AG09309 (cell line): ENCODE results near the gene ELOVL2.

Source experiments
- DNase-seq: peaks from one replicate; pipeline ENCODE4 v3.0.0-alpha.2; 2010; ENCODE audit warnings: low read depth
- H3K4me3 ChIP-seq: 2 replicates; pipeline ENCODE4 v1.5.1; 2011; ENCODE audit warnings: mild to moderate bottlenecking, low read depth, low read length, moderate library complexity; ENCODE audit not compliant: control insufficient read depth
- TF ChIP-seq, protein P1 (sequence below): IDR thresholded peaks from 2 replicates; pipeline ENCODE4 v1.5.1; 2011; ENCODE audit warnings: mild to moderate bottlenecking, low read depth, low read length, inconsistent platforms; ENCODE audit not compliant: insufficient read depth, control insufficient read depth; ENCODE audit errors: missing control alignments

Gene ELOVL2

DNA sequence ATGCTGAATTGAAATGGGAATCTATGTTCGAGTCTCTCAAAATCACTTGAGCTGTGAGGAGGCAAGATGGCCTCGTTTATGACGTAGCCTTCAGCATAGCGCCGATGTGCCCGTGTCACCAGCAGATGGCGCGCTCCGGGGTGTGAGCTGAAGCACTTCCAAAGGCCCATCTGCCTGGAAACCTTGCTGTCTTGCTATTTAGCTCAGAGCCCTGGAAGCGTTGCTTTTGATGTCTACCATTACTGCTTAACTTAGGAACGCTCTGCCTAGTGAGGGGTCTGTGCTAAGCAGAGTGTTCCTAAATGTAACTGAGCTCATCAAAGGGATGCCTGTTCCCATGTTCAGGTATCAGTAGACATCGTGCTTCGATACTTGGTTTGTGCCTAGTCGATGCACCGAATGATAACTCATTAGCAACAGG, 89.5 kb downstream of the ELOVL2 start:
- H3K4me3 ChIP-seq: no peak overlapping the region
- TF ChIP-seq, protein P1, sequence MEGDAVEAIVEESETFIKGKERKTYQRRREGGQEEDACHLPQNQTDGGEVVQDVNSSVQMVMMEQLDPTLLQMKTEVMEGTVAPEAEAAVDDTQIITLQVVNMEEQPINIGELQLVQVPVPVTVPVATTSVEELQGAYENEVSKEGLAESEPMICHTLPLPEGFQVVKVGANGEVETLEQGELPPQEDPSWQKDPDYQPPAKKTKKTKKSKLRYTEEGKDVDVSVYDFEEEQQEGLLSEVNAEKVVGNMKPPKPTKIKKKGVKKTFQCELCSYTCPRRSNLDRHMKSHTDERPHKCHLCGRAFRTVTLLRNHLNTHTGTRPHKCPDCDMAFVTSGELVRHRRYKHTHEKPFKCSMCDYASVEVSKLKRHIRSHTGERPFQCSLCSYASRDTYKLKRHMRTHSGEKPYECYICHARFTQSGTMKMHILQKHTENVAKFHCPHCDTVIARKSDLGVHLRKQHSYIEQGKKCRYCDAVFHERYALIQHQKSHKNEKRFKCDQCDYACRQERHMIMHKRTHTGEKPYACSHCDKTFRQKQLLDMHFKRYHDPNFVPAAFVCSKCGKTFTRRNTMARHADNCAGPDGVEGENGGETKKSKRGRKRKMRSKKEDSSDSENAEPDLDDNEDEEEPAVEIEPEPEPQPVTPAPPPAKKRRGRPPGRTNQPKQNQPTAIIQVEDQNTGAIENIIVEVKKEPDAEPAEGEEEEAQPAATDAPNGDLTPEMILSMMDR: peak; percentile 85
- peak; percentile 10 for DNase-seq

DNA sequence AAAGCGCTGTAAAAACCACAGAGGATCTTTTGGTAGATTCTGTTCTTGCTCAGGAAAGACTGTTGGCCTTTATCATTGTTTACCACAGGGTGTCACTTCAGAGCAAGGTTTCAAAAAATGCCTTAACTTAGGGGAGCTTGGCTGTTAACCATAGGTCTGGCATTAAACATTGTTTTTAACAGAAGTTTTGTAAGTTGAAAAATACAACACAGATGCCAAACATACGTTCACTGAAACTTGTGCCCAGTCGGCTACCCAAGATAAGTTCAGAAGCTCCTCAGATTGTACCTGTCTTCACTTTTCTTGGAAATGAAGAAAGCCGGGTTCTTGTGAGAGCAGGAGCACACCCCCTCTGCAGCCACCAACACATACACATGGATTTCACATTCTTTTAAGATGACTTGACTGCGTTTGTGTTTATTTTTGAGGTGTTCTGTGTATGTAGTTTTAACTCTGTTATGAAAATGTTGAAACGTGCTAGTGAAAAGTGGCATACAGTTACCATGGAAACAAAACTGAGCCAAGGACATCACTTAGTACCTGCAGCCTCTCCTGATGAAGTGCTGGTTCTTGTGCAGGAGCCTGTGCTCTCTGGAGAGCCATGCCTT, 92.3 kb downstream of the ELOVL2 start:
- TF ChIP-seq, protein P1: peak; percentile 66
- H3K4me3 ChIP-seq: no peak overlapping the region
- peak; percentile 27 for DNase-seq

DNA sequence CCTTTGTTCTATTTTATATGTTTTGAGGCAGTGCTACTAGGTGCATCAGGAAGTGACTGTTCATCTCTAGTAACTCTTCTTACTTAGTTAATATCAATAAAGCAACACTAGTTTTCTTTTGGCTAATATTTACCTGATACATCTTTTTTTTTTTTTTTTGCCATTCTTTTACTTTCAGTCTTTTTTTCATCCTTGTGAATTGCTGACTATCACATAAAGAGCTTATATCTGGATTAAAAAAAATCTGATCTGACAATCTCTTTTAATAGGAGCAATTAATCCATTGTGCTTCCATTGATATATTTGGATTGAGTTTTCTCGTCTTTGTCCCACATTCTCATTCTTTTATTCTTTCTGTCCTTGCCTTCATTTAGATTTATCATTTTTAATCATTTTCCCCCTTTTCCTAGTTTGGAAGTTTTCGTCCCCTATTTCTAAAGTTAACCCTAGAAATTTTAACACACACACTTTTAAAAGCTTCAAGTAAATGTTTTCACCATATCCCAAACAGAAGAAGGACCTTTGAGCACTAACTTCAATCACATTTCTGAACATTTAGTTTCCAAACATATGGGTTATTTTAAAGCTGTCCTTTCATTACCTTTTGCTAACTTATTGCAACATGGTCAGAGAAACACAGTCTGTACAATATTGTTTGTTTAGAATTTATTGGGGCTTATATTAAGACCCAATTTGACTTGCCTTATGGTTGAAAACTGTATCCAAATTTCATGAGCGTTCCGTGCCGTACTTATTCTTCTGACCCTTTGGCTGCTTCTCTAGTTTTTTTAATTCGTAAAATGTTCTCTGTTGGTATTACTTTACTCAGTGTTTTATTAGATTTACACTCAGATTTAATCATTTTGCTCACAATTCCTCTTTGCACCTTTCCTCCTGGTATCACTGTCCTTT, 94.3 kb downstream of the ELOVL2 start:
- TF ChIP-seq, protein P1: no peak
- no peak overlapping the region for H3K4me3 ChIP-seq
- DNase-seq: no peak

DNA sequence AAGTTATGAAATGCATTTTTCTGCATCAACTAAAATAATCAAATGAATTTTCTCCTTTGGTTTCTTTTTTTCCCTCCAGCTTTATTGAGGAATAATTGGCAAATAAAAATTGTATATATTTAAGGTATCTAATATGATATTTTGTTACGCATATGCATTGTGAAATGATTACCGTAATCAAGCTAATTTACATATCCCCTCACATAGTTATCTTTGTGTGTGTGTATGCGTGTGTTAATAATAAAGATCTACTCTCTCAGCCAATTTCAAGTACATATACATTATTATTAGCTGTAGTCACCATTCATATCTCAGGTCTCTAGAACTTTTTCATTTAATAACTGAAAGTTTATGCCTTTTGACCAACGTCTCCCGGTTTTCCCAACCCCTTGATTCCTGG, 96.1 kb downstream of the ELOVL2 start:
- DNase-seq: no peak
- TF ChIP-seq, protein P1: no peak

DNA sequence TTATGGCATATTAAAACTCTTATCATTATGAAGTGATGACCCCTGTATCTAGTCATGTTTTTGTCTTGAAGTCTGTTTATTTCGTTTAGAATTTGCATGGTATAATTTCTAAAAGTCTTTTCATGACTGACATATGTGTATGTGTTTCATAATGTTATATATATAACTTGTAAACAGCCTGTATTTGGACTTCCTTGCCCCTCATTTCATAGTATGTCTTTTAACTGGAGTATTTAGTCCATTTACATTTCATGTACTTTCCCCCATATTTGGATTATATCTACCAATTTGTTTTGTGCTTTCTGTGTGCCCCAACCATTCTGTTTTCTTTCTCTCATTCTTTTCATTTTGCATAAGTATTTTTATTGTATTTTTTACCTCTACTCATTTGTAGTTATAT, 98.3 kb downstream of the ELOVL2 start:
- TF ChIP-seq, protein P1: no peak
- H3K4me3 ChIP-seq: no peak overlapping the region
- DNase-seq: no peak

More for the DNA sequence above, 96.1 kb downstream of the ELOVL2 start:
- H3K4me3 ChIP-seq: no peak overlapping the region

DNA sequence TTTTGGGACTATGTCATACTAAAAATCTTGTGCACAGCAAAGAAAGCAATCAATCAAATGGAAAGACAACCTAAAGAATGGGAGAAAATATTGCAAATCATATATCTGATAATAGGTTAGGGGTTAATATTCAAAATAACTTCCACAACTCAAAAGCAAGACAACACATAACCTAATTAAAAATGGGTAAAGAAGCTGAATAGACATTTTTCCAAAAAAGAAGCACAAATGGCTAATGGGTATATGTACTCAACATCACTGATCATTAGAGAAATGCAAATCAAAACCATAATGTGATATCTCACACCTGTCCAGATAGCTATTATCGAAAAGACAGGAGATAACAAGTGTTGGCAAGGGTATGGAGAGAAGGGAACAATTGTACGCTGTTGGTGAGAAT, 104.3 kb downstream of the ELOVL2 start:
- TF ChIP-seq, protein P1: no peak
- no peak for DNase-seq
- H3K4me3 ChIP-seq: no peak overlapping the region
